Subcutaneous adipose tissue (tissue), 4 donors: ENCODE results near the gene SEMA3G. TPM values are rescaled to one million over a fixed set of nuclear protein-coding genes. Genes with fewer than 3 reads are reported as not detected.

Source experiments
- CTCF ChIP-seq: fragments of 450-650 bp; IDR thresholded peaks from one replicate; pipeline ENCODE4 v1.5.1; 2016; ENCODE audit warnings: low read depth, mild to moderate bottlenecking, control low read depth, antibody characterized with exemption, moderate library complexity
- total RNA-seq, 4 donors: library from RNA; depleted of rRNA; stranded (reverse); fragments of >200 nt; gene quantifications; one replicate each; pipeline ENCODE4 v1.1.0, GENCODE V29; 2016

Gene SEMA3G
- total RNA-seq, 4 donors from 2014 or later: 97.3 to 373 (median 164) TPM

GRCh38 chr3:52403955-52404354 lies 40.9 kb downstream of the SEMA3G start:
- no peak for TF ChIP-seq CTCF

- TF ChIP-seq CTCF: no peak
Measured at GRCh38 chr3:52403271-52403841, 41.5 kb downstream of the SEMA3G start.

DNA sequence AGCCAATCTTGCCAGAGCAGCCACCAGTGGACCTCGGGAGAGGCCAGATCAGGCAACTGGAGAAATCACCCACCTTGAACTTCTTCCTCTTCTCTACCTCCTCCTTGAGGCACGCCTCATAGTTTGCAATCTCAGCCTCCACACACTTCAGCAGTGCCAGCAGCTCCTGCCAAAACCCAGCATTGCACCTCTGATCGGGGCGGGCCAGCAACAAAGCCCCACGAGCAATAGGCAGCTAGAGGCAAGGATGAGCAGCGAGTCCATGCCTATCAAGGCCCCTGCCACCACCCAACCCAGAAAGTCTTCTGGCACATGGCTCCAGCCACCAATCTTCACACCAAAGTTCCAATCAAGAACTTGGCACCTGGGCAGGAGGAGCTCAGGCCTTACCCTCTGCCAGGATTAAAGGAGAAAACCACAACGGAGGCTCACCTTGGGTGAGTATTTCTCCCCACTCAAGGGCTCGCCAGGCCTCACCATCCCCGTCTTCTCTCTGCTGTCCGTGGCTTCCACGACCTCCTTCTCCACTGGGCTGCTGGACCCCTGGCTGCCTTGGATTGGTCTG lies 42.1 kb downstream of the SEMA3G start:
- no peak for TF ChIP-seq CTCF

- no peak for TF ChIP-seq CTCF
Measured at GRCh38 chr3:52402101-52402521, 42.8 kb downstream of the SEMA3G start.

- no peak for TF ChIP-seq CTCF
Measured at GRCh38 chr3:52401551-52401950, 43.4 kb downstream of the SEMA3G start.

DNA sequence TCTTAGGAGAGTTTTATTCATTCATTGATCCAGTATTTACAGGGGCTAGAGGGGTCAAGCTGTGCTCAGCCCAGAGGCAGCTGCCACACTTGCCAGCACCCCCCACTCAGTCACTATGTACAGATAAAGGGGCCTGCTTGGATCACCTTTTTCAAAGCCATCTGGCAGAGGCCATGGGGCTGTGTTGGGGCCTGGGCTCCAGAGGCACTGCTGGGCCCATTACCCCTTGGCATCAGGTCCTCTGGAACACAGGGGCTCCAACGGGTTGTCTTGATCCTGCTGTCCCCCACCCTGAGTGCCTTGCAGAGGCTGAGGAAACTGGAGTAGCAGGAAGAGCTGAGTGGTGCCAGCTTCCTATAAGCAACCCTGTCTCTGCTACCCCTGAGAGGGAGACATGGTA lies 43.9 kb downstream of the SEMA3G start:
- TF ChIP-seq CTCF: no peak

DNA sequence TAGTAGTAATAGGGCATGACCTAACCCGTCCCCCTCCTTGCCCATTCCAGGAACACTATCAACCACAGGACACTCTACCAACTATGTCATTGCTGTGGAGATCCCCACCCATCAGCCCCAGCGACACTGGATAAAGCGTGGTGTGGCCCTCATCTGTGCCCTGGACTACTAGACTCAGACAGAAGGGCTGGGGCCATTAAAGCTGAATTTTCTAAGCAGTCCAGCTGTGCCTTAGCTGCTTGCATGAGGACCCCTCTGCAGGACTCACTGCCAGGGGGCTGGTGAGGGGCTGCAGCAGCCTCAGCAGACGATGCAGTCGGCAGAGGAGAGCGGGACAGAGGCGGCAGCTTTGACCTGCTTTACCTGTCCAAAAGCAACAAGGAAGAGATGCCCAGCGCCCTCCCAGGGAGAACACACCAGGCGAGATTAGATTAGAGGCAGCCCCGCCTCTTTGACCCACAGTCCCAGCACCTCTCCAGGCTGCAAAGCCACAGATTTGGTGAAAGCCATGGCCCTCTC lies 44.6 kb downstream of the SEMA3G start:
- no peak for TF ChIP-seq CTCF
